Natural killer cell (primary cell): ENCODE results near the gene DGKB. TPM values are rescaled to one million over a fixed set of nuclear protein-coding genes. Genes with fewer than 3 reads are reported as not detected.

Experiments used
- ATAC-seq, 3 donors: fragments of 150-1000 bp in 2 of 3; fragments of 200-7000 bp in 1 of 3; cut with Tn5 transposase; 1 replicate in 1 of 3; 2 replicates in 2 of 3; pipeline ENCODE4 v1.10.0; 2021; ENCODE audit warnings: mild to moderate bottlenecking in 2 of 3, moderate library complexity in 2 of 3
- DNase-seq, 2 donors: peaks; one replicate each; pipeline versions ENCODE4 v3.0.0 to v3.0.0-alpha.2; 2013 to 2021; ENCODE audit warnings: mixed read lengths in 1 of 2
- H3K27ac ChIP-seq: one replicate; pipeline ENCODE4 v1.5.1; 2013; ENCODE audit warnings: mild to moderate bottlenecking, low read length
- H3K27me3 ChIP-seq: one replicate; pipeline ENCODE4 v1.6.1; 2013; ENCODE audit warnings: low read length; ENCODE audit not compliant: control insufficient read depth, insufficient read depth
- H3K36me3 ChIP-seq: one replicate; pipeline ENCODE4 v1.6.1; 2013; ENCODE audit warnings: low read length; ENCODE audit not compliant: control insufficient read depth, insufficient read depth
- H3K4me1 ChIP-seq: one replicate; pipeline ENCODE4 v1.6.1; 2013; ENCODE audit warnings: low read length; ENCODE audit not compliant: control insufficient read depth, insufficient read depth
- H3K4me3 ChIP-seq: one replicate; pipeline ENCODE4 v1.5.1; 2013; ENCODE audit warnings: low read length
- H3K9me3 ChIP-seq: one replicate; pipeline ENCODE4 v1.6.1; 2013; ENCODE audit warnings: low read length; ENCODE audit not compliant: control insufficient read depth, insufficient read depth
- H3K27ac Mint-ChIP-seq, 2 donors: one replicate each; pipeline ENCODE4 v1.8.0; 2022; ENCODE audit warnings: mild to moderate bottlenecking in 2 of 2, mixed read lengths in 2 of 2, moderate library complexity in 1 of 2
- H3K27me3 Mint-ChIP-seq, 2 donors: one replicate each; pipeline ENCODE4 v1.8.0; 2022; ENCODE audit warnings: low read depth in 2 of 2, mixed read lengths in 2 of 2
- H3K36me3 Mint-ChIP-seq: one replicate; pipeline ENCODE4 v1.8.0; 2022; ENCODE audit warnings: mixed read lengths
- H3K4me1 Mint-ChIP-seq, 2 donors: one replicate each; pipeline ENCODE4 v1.8.0; 2022; ENCODE audit warnings: mixed read lengths in 2 of 2
- H3K4me3 Mint-ChIP-seq: one replicate; pipeline ENCODE4 v1.8.0; 2022; ENCODE audit warnings: mild to moderate bottlenecking, moderate library complexity, mixed read lengths
- H3K9me3 Mint-ChIP-seq, 2 donors: one replicate each; pipeline ENCODE4 v1.8.0; 2022; ENCODE audit warnings: mixed read lengths in 2 of 2
- WGBS: methylation state at CpG from one replicate; pipeline ENCODE4 v1.1.7; 2013; ENCODE audit warnings: missing lambda C conversion rate; ENCODE audit not compliant: insufficient coverage; 5-methylcytosine and 5-hydroxymethylcytosine counted together
- intact Hi-C: fragments of 100-400 bp; cut with micrococcal nuclease; formaldehyde crosslinking; loops from one replicate; pipeline ENCODE4 v1.14.2; 2022
- total RNA-seq, 4 donors: library from RNA; stranded (reverse); fragments of 120-200 nt in 1 of 4; gene quantifications; one replicate each; pipeline versions ENCODE4 v1.2.3 to v1.2.4, GENCODE V29; 2013 to 2022
- TF ChIP-seq, protein P1 (sequence below): fragments of 200-600 bp; IDR thresholded peaks from one replicate; pipeline ENCODE4 v1.8.0; 2022; ENCODE audit warnings: antibody characterized with exemption

Gene DGKB
- total RNA-seq, 3 donors from 2014 or later (not counting 1 experiment from before 2014, with no cell fraction given): not detected

DNA sequence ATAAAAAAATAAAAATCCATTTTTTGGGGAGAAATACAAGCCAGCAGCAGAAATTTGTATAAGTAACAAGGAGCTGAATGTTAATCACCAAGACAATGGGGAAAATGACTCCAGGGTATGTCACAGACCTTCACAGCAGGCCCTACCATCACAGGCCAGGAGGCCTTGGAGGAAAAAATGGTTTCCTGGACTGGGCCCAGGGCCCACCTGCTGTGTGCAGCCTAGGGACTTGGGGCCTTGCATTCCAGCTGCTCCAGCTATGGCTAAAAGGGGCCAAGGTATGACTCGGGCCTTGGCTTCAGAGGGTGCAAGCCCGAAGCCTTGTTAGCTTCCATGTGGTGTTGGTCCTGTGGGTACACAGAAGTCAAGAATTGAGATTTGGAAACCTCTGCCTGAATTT lies 126.3 kb downstream of the DGKB start:
- ATAC-seq (no peak), DNase-seq (no peak)
- H3K27ac ChIP-seq: no peak overlapping the region
- intact Hi-C loops: no loop called here
- H3K36me3 Mint-ChIP-seq: no peaks in the 10 kb centered on the region
- TF ChIP-seq, protein P1, sequence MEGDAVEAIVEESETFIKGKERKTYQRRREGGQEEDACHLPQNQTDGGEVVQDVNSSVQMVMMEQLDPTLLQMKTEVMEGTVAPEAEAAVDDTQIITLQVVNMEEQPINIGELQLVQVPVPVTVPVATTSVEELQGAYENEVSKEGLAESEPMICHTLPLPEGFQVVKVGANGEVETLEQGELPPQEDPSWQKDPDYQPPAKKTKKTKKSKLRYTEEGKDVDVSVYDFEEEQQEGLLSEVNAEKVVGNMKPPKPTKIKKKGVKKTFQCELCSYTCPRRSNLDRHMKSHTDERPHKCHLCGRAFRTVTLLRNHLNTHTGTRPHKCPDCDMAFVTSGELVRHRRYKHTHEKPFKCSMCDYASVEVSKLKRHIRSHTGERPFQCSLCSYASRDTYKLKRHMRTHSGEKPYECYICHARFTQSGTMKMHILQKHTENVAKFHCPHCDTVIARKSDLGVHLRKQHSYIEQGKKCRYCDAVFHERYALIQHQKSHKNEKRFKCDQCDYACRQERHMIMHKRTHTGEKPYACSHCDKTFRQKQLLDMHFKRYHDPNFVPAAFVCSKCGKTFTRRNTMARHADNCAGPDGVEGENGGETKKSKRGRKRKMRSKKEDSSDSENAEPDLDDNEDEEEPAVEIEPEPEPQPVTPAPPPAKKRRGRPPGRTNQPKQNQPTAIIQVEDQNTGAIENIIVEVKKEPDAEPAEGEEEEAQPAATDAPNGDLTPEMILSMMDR: no peak
- H3K27me3 Mint-ChIP-seq: no peaks in the 10 kb centered on the region
- H3K4me3 ChIP-seq: no peak overlapping the region
- H3K27me3 ChIP-seq: no peaks in the 10 kb centered on the region
- H3K36me3 ChIP-seq: no peaks in the 10 kb centered on the region
- no peaks in the 10 kb centered on the region for H3K4me1 ChIP-seq
- peaks cover 18 to 28% of the 10 kb centered on the region in 2 donors for H3K9me3 Mint-ChIP-seq
- no peak overlapping the region for H3K27ac Mint-ChIP-seq
- H3K9me3 ChIP-seq: peaks cover 4% of the 10 kb centered on the region
- 96% methylated on average over 2 of the region's 2 CpGs for WGBS
- H3K4me3 Mint-ChIP-seq: no peak overlapping the region
- no peaks in the 10 kb centered on the region for H3K4me1 Mint-ChIP-seq

DNA sequence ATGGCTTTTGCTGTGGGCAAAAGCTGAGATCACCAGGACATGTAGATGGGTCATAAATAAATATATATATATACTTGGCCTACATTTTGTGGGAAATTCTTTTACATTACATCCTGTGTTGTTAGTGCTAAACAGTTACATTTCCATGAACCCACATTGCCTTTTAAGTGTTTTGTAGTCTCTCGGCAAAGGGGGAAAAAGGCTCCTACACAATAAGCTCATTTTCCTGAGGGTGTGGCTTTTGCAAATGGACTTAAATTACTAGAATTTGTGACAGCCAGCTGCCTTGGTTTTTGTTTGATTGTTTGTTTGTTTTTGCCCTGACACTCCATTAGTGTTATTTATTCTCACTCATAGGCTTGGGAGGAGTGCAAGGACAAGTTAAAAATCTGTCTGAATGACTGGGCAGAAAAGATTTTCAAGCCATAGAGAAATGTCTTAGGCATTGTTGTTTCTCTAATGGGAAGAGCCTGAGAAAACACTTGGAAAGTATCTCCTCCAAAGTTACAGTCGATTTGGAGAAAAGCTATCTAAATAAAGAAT lies 128.8 kb downstream of the DGKB start:
- TF ChIP-seq, protein P1: no peak
- no peak overlapping the region for H3K27ac ChIP-seq
- Mint-ChIP-seq H3K36me3 (no peaks in the 10 kb centered on the region), H3K4me3 (no peak overlapping the region), H3K4me1 (no peaks in the 10 kb centered on the region), H3K27me3 (no peaks in the 10 kb centered on the region), H3K9me3 (peaks cover 16 to 23% of the 10 kb centered on the region in 2 donors), H3K27ac (no peak overlapping the region)
- no peaks in the 10 kb centered on the region for H3K27me3 ChIP-seq
- H3K36me3 ChIP-seq: no peaks in the 10 kb centered on the region
- H3K4me1 ChIP-seq: no peaks in the 10 kb centered on the region
- ATAC-seq (no peak), DNase-seq (no peak)
- WGBS: no CpG with 5 or more reads among the region's 2 CpGs
- H3K4me3 ChIP-seq: no peak overlapping the region
- peaks cover 4% of the 10 kb centered on the region for H3K9me3 ChIP-seq
- intact Hi-C loops: no loop called here

DNA sequence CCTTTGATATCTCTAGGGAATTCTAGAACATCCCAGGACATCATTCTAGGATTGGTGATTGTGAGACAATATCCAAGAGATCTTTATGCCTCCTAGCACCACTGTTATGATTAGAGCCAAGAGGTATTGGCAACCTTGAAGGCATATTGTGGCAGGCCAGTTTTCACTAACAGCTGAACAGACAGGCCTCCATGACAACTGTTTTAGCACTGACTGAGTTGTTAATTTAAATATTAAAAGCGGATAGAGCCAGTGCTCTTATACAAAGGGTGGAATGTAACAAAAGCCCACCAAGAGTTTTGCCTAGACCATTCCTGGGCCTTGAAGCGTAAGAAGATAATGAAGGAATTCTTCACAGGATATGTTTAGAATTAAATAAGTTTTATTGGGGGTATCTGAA lies 131.9 kb downstream of the DGKB start:
- intact Hi-C loops: no loop called here
- Mint-ChIP-seq H3K27me3 (no peaks in the 10 kb centered on the region), H3K4me1 (no peaks in the 10 kb centered on the region), H3K9me3 (peaks cover 18 to 28% of the 10 kb centered on the region in 2 donors), H3K4me3 (no peak overlapping the region), H3K36me3 (no peaks in the 10 kb centered on the region), H3K27ac (no peak overlapping the region)
- TF ChIP-seq, protein P1: no peak
- no peaks in the 10 kb centered on the region for H3K9me3 ChIP-seq
- ATAC-seq (no peak), DNase-seq (no peak)
- H3K36me3 ChIP-seq: no peaks in the 10 kb centered on the region
- 93% methylated on average over 2 of the region's 2 CpGs for WGBS
- no peak overlapping the region for H3K4me3 ChIP-seq
- no peak overlapping the region for H3K27ac ChIP-seq
- no peaks in the 10 kb centered on the region for H3K4me1 ChIP-seq
- H3K27me3 ChIP-seq: no peaks in the 10 kb centered on the region

DNA sequence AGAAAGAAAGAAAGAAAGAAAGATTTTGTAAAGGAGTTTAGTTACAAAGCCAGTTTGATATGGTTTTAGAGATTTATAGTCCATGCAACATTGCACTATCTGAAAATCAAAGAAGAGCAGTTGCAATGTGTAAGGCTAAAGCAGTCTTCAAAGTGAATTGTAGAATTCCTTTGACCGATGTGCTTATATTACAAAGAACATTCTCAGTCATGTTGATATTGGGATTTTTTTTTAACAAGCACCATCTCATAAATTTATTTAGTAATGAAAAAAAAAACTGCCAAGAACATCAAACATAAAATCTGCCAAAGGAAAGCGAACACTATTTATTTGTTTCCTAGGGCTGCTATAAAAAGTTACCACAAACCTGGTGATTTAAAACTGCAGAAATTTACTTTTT lies 133.3 kb downstream of the DGKB start:
- H3K27ac Mint-ChIP-seq: no peak overlapping the region

More for the DNA sequence above, 133.3 kb downstream of the DGKB start:
- intact Hi-C loops: no loop called here
- TF ChIP-seq, protein P1: no peak
- Histone ChIP-seq H3K4me3 (no peak overlapping the region), H3K27ac (no peak overlapping the region), H3K4me1 (no peaks in the 10 kb centered on the region), H3K36me3 (no peaks in the 10 kb centered on the region), H3K9me3 (no peaks in the 10 kb centered on the region), H3K27me3 (no peaks in the 10 kb centered on the region)
- Mint-ChIP-seq H3K9me3 (peaks cover 16 to 23% of the 10 kb centered on the region in 2 donors), H3K4me3 (no peak overlapping the region), H3K27me3 (no peaks in the 10 kb centered on the region), H3K36me3 (no peaks in the 10 kb centered on the region), H3K4me1 (no peaks in the 10 kb centered on the region)
- WGBS: 86% methylated on average over 1 of the region's 2 CpGs
- ATAC-seq (no peak), DNase-seq (no peak)
